K562 (cell line): ENCODE measurements around the gene BBS1. TPM values are rescaled to one million over a fixed set of nuclear protein-coding genes. Genes with fewer than 3 reads are reported as not detected.
A peak's percentile ranks its signal among the peaks of the same experiment; 100 is the strongest.

Experiments
- ATF6 ChIP-seq: sonication (generic); formaldehyde crosslinking; IDR thresholded peaks from 2 replicates; pipeline ENCODE4 v1.4.0; 2020; ENCODE audit warnings: mild to moderate bottlenecking, missing genetic modification reagents
- ERF ChIP-seq: fragments of 450-650 bp; formaldehyde crosslinking; IDR thresholded peaks from 2 replicates; pipeline ENCODE4 v1.4.0; 2020; ENCODE audit warnings: mild to moderate bottlenecking, mixed read lengths
- FOS ChIP-seq: IDR thresholded peaks from 3 replicates; pipeline ENCODE4 v1.6.1; 2011; ENCODE audit not compliant: insufficient read length; ENCODE audit errors: extremely low read depth
- HIVEP1 ChIP-seq: fragments of 250-450 bp; sonication (Bioruptor Pico); IDR thresholded peaks from 2 replicates; pipeline ENCODE4 v1.4.0; 2020; ENCODE audit warnings: mild to moderate bottlenecking
- KDM4B ChIP-seq, 2 experiments: fragments of 450-650 bp in 1 of 2; sonication (generic) in 1 of 2; IDR thresholded peaks; 2 replicates each; pipeline ENCODE4 v1.6.1; 2016 to 2017; ENCODE audit warnings: borderline replicate concordance in 2 of 2, antibody characterized with exemption in 1 of 2, low read depth in 1 of 2, mild to moderate bottlenecking in 1 of 2
- MTA3 ChIP-seq: fragments of 450-650 bp; formaldehyde crosslinking; IDR thresholded peaks from 2 replicates; pipeline ENCODE4 v1.6.1; 2017; ENCODE audit warnings: mild to moderate bottlenecking, borderline replicate concordance
- SAFB2 ChIP-seq: fragments of 200-400 bp; formaldehyde crosslinking; IDR thresholded peaks from 2 replicates; pipeline ENCODE4 v1.6.1; 2018; ENCODE audit warnings: borderline replicate concordance, low read length, low read depth, moderate library complexity; ENCODE audit not compliant: severe bottlenecking
- SMC3 ChIP-seq: conservative IDR thresholded peaks from 2 replicates; pipeline ENCODE4 v1.6.1; 2011; ENCODE audit warnings: low read depth, low read length, improper control_type of control experiment; ENCODE audit not compliant: insufficient read depth
- TEAD2 ChIP-seq: fragments of 450-650 bp; IDR thresholded peaks from 2 replicates; pipeline ENCODE4 v1.6.1; 2016; ENCODE audit warnings: missing genetic modification characterization, control low read depth, missing compliant biosample characterization
- THRA ChIP-seq: fragments of 450-650 bp; IDR thresholded peaks from 2 replicates; pipeline ENCODE4 v1.6.1; 2017; ENCODE audit warnings: mild to moderate bottlenecking, moderate library complexity
- UBTF ChIP-seq, 2 experiments: IDR thresholded peaks; 2 replicates each; pipeline ENCODE4 v1.6.1; 2012; ENCODE audit warnings: improper control_type of control experiment in 2 of 2, low read depth in 2 of 2, low read length in 2 of 2, borderline replicate concordance in 1 of 2
- ZNF212 ChIP-seq: fragments of 450-650 bp; formaldehyde crosslinking; IDR thresholded peaks from 2 replicates; pipeline ENCODE4 v1.4.0; 2020; ENCODE audit warnings: mild to moderate bottlenecking
- ZNF764 ChIP-seq: fragments of 250-450 bp; sonication (Bioruptor Pico); IDR thresholded peaks from 2 replicates; pipeline ENCODE4 v1.4.0; 2020; ENCODE audit warnings: low read depth, mild to moderate bottlenecking, moderate library complexity
- polyA plus RNA-seq, 8 experiments: library from polyadenylated mRNA; depleted of rRNA in 4 of 8; stranded (reverse) in 5 of 8; unstranded in 3 of 8; fragments of >200 nt; fragmentation: Nextera tagmentation in 2 of 8; fragmentation: Illumina TruSeq in 1 of 8; extraction: Ambion mirVana in 2 of 8; extraction: Trizol in 1 of 8; gene quantifications; 2 replicates each; pipeline versions ENCODE4 v1.2.1 to v1.2.3, GENCODE V29; 2011 to 2014; ENCODE audit warnings: inconsistent platforms in 1 of 8, missing spikeins in 1 of 8
- total RNA-seq, 7 experiments: library from RNA; depleted of rRNA in 6 of 7; stranded (reverse); fragments of >200 nt in 6 of 7; fragmentation: Illumina TruSeq in 2 of 7; extraction: Trizol in 2 of 7; gene quantifications; 2 replicates each; pipeline versions ENCODE4 v1.2.1 to v1.2.3, GENCODE V29; 2011 to 2021; ENCODE audit warnings: low replicate concordance in 1 of 7
- TF ChIP-seq, protein P1 (sequence below): fragments of 450-650 bp; formaldehyde crosslinking; IDR thresholded peaks from 2 replicates; pipeline ENCODE4 v1.4.0; 2020; ENCODE audit warnings: mild to moderate bottlenecking
- TF ChIP-seq, protein P2 (sequence below): sonication (generic); formaldehyde crosslinking; IDR thresholded peaks from 2 replicates; pipeline ENCODE4 v1.8.0; 2023; ENCODE audit warnings: mild to moderate bottlenecking, missing genetic modification reagents

BBS1 gene
- total and polyA plus RNA-seq, 9 of the 15 experiments (the other 6 are each of a cell fraction or from before 2014, with no cell fraction given) = 9.0 to 19.8 (median 12.1) TPM

DNA sequence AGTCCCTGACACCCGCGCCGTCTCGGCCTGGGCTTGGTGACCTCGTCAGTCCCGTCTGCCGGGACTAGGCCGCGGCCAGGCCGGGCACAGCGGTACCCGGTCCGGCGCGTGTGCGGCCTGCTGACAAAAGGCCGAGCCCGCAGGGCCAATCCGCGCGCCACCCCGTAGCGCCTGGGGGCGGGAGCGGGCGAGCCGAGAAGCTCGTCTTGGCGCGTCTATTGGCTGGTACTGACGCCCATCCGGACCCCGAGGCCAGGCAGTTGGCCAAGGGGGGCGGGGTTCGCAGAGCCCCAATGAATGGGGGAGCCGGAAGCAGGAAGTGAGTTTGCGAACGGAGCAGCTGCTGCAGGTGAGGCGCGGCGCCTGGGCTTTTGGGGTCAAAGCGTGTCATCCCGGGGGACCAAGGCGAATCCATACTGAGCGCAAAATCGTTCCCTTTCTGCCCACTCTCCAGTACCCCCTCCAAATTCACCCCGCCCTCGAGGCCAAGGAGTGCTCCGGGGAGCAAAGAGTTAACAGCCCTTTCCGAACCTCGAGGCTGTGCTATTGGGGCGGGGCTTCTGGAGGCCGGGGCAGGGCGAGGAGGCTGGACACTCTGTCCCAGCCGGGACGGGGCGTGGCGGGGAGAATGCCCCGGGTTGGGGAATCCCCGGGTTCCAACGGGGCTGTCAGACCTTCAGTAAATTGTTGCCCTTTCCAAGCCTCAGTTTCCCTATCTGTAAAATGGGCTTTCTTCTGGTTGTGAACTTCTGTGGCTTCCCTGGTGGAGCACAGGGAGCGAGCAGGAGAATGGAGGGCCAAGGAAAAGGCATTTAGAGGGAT, 30.1 kb upstream of the BBS1 start, which contains the start of gene DPP3 (continued):
- TF ChIP-seq, protein P1, sequence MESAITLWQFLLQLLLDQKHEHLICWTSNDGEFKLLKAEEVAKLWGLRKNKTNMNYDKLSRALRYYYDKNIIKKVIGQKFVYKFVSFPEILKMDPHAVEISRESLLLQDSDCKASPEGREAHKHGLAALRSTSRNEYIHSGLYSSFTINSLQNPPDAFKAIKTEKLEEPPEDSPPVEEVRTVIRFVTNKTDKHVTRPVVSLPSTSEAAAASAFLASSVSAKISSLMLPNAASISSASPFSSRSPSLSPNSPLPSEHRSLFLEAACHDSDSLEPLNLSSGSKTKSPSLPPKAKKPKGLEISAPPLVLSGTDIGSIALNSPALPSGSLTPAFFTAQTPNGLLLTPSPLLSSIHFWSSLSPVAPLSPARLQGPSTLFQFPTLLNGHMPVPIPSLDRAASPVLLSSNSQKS (CRISPR knock-in tag) = no peak
- TF ChIP-seq MTA3 (peak; percentile 89), KDM4B (IDR thresholded peaks at IDR 0.05; ENCODE audit: borderline replicate concordance in 2 of 2, low read depth in 1 of 2) (no peak; a peak in 1 of 4 replicates), ERF (CRISPR knock-in tag) (0 out of 2 replicates have a peak, but pooled peaks have one; percentile 49), ATF6 (CRISPR knock-in tag) (no peak), UBTF (IDR thresholded peaks at IDR 0.05; ENCODE audit: borderline replicate concordance in 1 of 2, low read depth in 2 of 2, low read length in 2 of 2) (peak; percentile 65 to 73; a peak in 2 of 4 replicates), SMC3 (peak; percentile 20; the same call in 1 of the 2 replicates), SAFB2 (no peak), FOS (peak; percentile 86), ZNF764 (CRISPR knock-in tag) (no peak), HIVEP1 (no peak), THRA (no peak), TEAD2 (tag) (no peak), ZNF212 (no peak)
- TF ChIP-seq, protein P2, sequence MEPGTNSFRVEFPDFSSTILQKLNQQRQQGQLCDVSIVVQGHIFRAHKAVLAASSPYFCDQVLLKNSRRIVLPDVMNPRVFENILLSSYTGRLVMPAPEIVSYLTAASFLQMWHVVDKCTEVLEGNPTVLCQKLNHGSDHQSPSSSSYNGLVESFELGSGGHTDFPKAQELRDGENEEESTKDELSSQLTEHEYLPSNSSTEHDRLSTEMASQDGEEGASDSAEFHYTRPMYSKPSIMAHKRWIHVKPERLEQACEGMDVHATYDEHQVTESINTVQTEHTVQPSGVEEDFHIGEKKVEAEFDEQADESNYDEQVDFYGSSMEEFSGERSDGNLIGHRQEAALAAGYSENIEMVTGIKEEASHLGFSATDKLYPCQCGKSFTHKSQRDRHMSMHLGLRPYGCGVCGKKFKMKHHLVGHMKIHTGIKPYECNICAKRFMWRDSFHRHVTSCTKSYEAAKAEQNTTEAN (CRISPR knock-in tag) = no peak
